Liver (tissue), 9 donors: Measurements from ENCODE around the gene FMOD. TPM values are rescaled to one million over a fixed set of nuclear protein-coding genes. Genes with fewer than 3 reads are reported as not detected.
A peak's percentile ranks its signal among the peaks of the same experiment; 100 is the strongest.

Experiments used
- DNase-seq: peaks from one replicate; pipeline ENCODE4 v3.0.0-alpha.2; 2017; ENCODE audit warnings: low spot score
- H3K27ac ChIP-seq, 2 donors: one replicate each; pipeline ENCODE4 v1.7.0; 2013; ENCODE audit warnings: inconsistent platforms in 2 of 2, low read length in 2 of 2, control low read depth in 1 of 2, low read depth in 1 of 2, mild to moderate bottlenecking in 1 of 2
- H3K27me3 ChIP-seq, 4 donors: one replicate each; pipeline versions ENCODE4 v1.6.1 to v1.7.0; 2013; ENCODE audit warnings: low read length in 3 of 4, inconsistent platforms in 1 of 4, mild to moderate bottlenecking in 1 of 4, moderate library complexity in 1 of 4; ENCODE audit not compliant: control insufficient read depth in 4 of 4, insufficient read depth in 4 of 4
- H3K36me3 ChIP-seq, 4 donors: one replicate each; pipeline versions ENCODE4 v1.6.1 to v1.7.0; 2013; ENCODE audit warnings: low read length in 3 of 4, mild to moderate bottlenecking in 3 of 4, low read depth in 1 of 4, moderate library complexity in 1 of 4; ENCODE audit not compliant: control insufficient read depth in 4 of 4, insufficient read depth in 3 of 4
- H3K4me1 ChIP-seq, 4 donors: one replicate each; pipeline versions ENCODE4 v1.6.1 to v1.7.0; 2013; ENCODE audit warnings: low read length in 3 of 4, mild to moderate bottlenecking in 3 of 4, moderate library complexity in 1 of 4; ENCODE audit not compliant: control insufficient read depth in 4 of 4, insufficient read depth in 4 of 4
- H3K4me3 ChIP-seq, 3 donors: one replicate each; pipeline versions ENCODE4 v1.6.1 to v1.7.0; 2013; ENCODE audit warnings: low read length in 3 of 3, control low read depth in 1 of 3, low read depth in 1 of 3, mild to moderate bottlenecking in 1 of 3
- H3K9ac ChIP-seq, 2 donors: one replicate each; pipeline ENCODE4 v1.7.0; 2013; ENCODE audit warnings: low read length in 2 of 2, mild to moderate bottlenecking in 2 of 2, moderate library complexity in 2 of 2, control low read depth in 1 of 2, low read depth in 1 of 2
- H3K9me3 ChIP-seq, 4 donors: one replicate each; pipeline versions ENCODE4 v1.6.1 to v1.7.0; 2013; ENCODE audit warnings: low read length in 3 of 4; ENCODE audit not compliant: control insufficient read depth in 4 of 4
- EGR1 ChIP-seq, 2 donors: IDR thresholded peaks; 2 replicates each; pipeline ENCODE4 v1.6.1; 2016 to 2018; ENCODE audit warnings: antibody characterized with exemption in 2 of 2, low read depth in 2 of 2
- FOXA2 ChIP-seq: IDR thresholded peaks from 2 replicates; pipeline ENCODE4 v1.6.1; 2016; ENCODE audit warnings: antibody characterized with exemption
- GABPA ChIP-seq, 2 donors: IDR thresholded peaks in 1 of 2; conservative IDR thresholded peaks in 1 of 2; 2 replicates each; pipeline ENCODE4 v1.6.1; 2016; ENCODE audit warnings: antibody characterized with exemption in 2 of 2, mild to moderate bottlenecking in 1 of 2, moderate library complexity in 1 of 2
- HNF4A ChIP-seq, 2 donors: conservative IDR thresholded peaks; 2 replicates each; pipeline ENCODE4 v1.6.1; 2016; ENCODE audit warnings: antibody characterized with exemption in 2 of 2, mild to moderate bottlenecking in 2 of 2
- JUND ChIP-seq, 2 donors: IDR thresholded peaks; 2 replicates each; pipeline ENCODE4 v1.6.1; 2016; ENCODE audit warnings: antibody characterized with exemption in 2 of 2
- MAX ChIP-seq: IDR thresholded peaks from 2 replicates; pipeline ENCODE4 v1.6.1; 2016; ENCODE audit warnings: antibody characterized with exemption
- NR2F2 ChIP-seq: IDR thresholded peaks from 2 replicates; pipeline ENCODE4 v1.6.1; 2016; ENCODE audit warnings: antibody characterized with exemption
- RAD21 ChIP-seq, 2 donors: IDR thresholded peaks; 2 replicates each; pipeline ENCODE4 v1.6.1; 2016; ENCODE audit warnings: antibody characterized with exemption in 2 of 2, mild to moderate bottlenecking in 2 of 2
- RXRA ChIP-seq, 2 donors: IDR thresholded peaks; 2 replicates each; pipeline ENCODE4 v1.6.1; 2017 to 2018; ENCODE audit warnings: antibody characterized with exemption in 2 of 2, mild to moderate bottlenecking in 1 of 2
- SP1 ChIP-seq: IDR thresholded peaks from 2 replicates; pipeline ENCODE4 v1.6.1; 2018; ENCODE audit warnings: antibody characterized with exemption, mild to moderate bottlenecking
- TAF1 ChIP-seq: conservative IDR thresholded peaks from 2 replicates; pipeline ENCODE4 v1.6.1; 2016; ENCODE audit warnings: antibody characterized with exemption, mild to moderate bottlenecking
- YY1 ChIP-seq: IDR thresholded peaks from 2 replicates; pipeline ENCODE4 v1.6.1; 2016; ENCODE audit warnings: antibody characterized with exemption, mild to moderate bottlenecking
- ZBTB33 ChIP-seq: IDR thresholded peaks from 2 replicates; pipeline ENCODE4 v1.6.1; 2016; ENCODE audit warnings: antibody characterized with exemption
- WGBS: extraction: QIAGEN DNeasy Blood & Tissue Kit; methylation state at CpG from one replicate; pipeline ENCODE4 v1.1.7; 2013; 5-methylcytosine and 5-hydroxymethylcytosine counted together
- polyA plus RNA-seq, 2 donors: library from polyadenylated mRNA; stranded (reverse) in 1 of 2; unstranded in 1 of 2; fragments of 200-250 nt in 1 of 2; fragments of >200 nt in 1 of 2; fragmentation: Nextera tagmentation in 1 of 2; extraction: Ambion mirVana in 1 of 2; gene quantifications; one replicate each; pipeline versions ENCODE4 v1.2.1 to v1.2.3, GENCODE V29; 2013 to 2015
- total RNA-seq, 2 donors: library from RNA; depleted of rRNA; stranded (reverse); fragments of >200 nt; gene quantifications; one replicate each; pipeline ENCODE4 v1.2.3, GENCODE V29; 2014
- TF ChIP-seq, protein P1 (sequence below): IDR thresholded peaks from 2 replicates; pipeline ENCODE4 v1.6.1; 2016; ENCODE audit warnings: antibody characterized with exemption, mild to moderate bottlenecking
- TF ChIP-seq, protein P2 (sequence below): IDR thresholded peaks from 2 replicates; pipeline ENCODE4 v1.6.1; 2016; ENCODE audit warnings: antibody characterized with exemption
- donor health status: healthy.
- donor health status: healthy.
- donor health status: healthy.
- donor health status: healthy.
- donor health status: healthy.

Gene FMOD
- total and polyA plus RNA-seq, 4 donors = 1.0 to 7.0 (median 2.4) TPM

GRCh38 chr1:203306965-203307541 is 43.9 kb downstream of the FMOD start:
- H3K4me3 ChIP-seq = peak overlapping the region; percentile 20 to 82 (median 82)
- no peaks in the 10 kb centered on the region for H3K9me3 ChIP-seq
- peaks cover 0 to 11% (median 3%) of the 10 kb centered on the region in 4 donors for H3K4me1 ChIP-seq
- H3K9ac ChIP-seq = peak overlapping the region in 1 of 2 donors; percentile 6
- H3K36me3 ChIP-seq = no peaks in the 10 kb centered on the region
- H3K27me3 ChIP-seq = no peaks in the 10 kb centered on the region
- no peak overlapping the region for H3K27ac ChIP-seq
- TF ChIP-seq NR2F2 (no peak), GABPA (IDR thresholded peaks at IDR 0.05 in 1 of 2, conservative IDR thresholded peaks at IDR 0.05 in 1 of 2) (no peak), MAX (no peak), RAD21 (IDR thresholded peaks at IDR 0.05) (no peak), YY1 (no peak), EGR1 (IDR thresholded peaks at IDR 0.05; ENCODE audit: low read depth in 2 of 2) (no peak), HNF4A (conservative IDR thresholded peaks at IDR 0.05) (no peak), JUND (IDR thresholded peaks at IDR 0.05) (no peak)
- TF ChIP-seq, protein P1, sequence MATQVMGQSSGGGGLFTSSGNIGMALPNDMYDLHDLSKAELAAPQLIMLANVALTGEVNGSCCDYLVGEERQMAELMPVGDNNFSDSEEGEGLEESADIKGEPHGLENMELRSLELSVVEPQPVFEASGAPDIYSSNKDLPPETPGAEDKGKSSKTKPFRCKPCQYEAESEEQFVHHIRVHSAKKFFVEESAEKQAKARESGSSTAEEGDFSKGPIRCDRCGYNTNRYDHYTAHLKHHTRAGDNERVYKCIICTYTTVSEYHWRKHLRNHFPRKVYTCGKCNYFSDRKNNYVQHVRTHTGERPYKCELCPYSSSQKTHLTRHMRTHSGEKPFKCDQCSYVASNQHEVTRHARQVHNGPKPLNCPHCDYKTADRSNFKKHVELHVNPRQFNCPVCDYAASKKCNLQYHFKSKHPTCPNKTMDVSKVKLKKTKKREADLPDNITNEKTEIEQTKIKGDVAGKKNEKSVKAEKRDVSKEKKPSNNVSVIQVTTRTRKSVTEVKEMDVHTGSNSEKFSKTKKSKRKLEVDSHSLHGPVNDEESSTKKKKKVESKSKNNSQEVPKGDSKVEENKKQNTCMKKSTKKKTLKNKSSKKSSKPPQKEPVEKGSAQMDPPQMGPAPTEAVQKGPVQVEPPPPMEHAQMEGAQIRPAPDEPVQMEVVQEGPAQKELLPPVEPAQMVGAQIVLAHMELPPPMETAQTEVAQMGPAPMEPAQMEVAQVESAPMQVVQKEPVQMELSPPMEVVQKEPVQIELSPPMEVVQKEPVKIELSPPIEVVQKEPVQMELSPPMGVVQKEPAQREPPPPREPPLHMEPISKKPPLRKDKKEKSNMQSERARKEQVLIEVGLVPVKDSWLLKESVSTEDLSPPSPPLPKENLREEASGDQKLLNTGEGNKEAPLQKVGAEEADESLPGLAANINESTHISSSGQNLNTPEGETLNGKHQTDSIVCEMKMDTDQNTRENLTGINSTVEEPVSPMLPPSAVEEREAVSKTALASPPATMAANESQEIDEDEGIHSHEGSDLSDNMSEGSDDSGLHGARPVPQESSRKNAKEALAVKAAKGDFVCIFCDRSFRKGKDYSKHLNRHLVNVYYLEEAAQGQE = no peak
- TF ChIP-seq, protein P2, sequence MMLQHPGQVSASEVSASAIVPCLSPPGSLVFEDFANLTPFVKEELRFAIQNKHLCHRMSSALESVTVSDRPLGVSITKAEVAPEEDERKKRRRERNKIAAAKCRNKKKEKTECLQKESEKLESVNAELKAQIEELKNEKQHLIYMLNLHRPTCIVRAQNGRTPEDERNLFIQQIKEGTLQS = no peak
- WGBS = 76% methylated on average over 21 of the region's 21 CpGs
- peak; percentile 43 for DNase-seq

DNA sequence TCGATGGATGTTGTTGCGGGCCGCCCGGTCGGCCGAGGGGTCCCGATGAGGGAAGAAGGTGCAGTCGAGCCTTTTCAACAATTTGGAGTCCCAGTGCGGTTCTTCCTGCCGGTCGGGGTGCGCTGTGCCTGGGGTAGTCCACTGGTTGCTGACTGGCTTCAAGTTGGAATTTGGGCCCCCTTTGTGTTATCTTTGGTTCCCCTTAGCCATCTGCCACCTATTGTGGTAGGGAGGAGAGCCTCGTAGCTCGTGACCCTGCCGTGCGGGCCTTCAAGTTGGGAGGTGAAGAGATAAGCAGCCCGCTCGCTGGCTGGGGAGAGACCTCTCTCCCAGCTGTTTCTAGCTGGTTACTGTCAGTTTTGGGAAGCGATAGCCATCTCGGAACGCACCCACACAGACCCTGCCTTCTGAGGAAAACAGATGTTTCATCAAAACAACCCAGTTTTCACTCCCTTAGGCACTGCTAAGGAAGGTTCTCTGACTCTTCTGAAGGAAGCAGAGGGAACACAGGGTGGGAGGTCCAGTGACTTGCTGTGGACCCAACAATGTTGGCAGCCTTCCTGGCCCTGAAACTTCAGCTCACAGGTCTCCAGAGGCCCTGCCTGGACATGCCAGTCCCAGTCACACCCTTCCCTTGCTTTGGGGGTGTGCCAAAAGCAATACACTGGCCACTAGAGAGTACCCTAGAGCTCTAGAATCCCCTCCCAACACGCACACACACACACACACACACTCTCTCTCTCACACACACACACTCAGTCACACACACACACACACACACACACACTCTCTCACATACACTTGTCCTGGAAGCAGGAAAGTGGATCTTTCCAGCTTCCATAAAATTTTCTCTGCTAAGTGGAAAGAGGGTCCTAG is 44.6 kb downstream of the FMOD start:
- peak overlapping the region; percentile 89 to 95 for H3K9ac ChIP-seq
- H3K4me1 ChIP-seq = peaks cover 0 to 11% (median 3%) of the 10 kb centered on the region in 4 donors
- peak overlapping the region; percentile 82 to 83 (median 82) for H3K4me3 ChIP-seq
- DNase-seq = peak; percentile 80
- no peaks in the 10 kb centered on the region for H3K27me3 ChIP-seq
- TF ChIP-seq RAD21 (IDR thresholded peaks at IDR 0.05) = peak; percentile 13 to 36
- peak; percentile 38 for TF ChIP-seq SP1
- no peak for TF ChIP-seq RXRA (IDR thresholded peaks at IDR 0.05)
- TF ChIP-seq NR2F2 = peak; percentile 58
- no peaks in the 10 kb centered on the region for H3K36me3 ChIP-seq
- H3K9me3 ChIP-seq = no peaks in the 10 kb centered on the region
- H3K27ac ChIP-seq = peak overlapping the region; percentile 88 to 92
- 29% methylated on average over 22 of the region's 22 CpGs for WGBS

- Histone ChIP-seq H3K4me1 (peaks cover 0 to 11% (median 3%) of the 10 kb centered on the region in 4 donors), H3K4me3 (peak overlapping the region; percentile 82 to 83 (median 82)), H3K36me3 (no peaks in the 10 kb centered on the region), H3K9me3 (no peaks in the 10 kb centered on the region), H3K9ac (peak overlapping the region; percentile 89 to 95), H3K27me3 (no peaks in the 10 kb centered on the region), H3K27ac (peak overlapping the region; percentile 88 to 92)
- 6% methylated on average over 21 of the region's 21 CpGs for WGBS
- no peak for DNase-seq
- TF ChIP-seq FOXA2 = no peak
- TF ChIP-seq YY1 = no peak
- no peak for TF ChIP-seq ZBTB33
- TF ChIP-seq JUND (IDR thresholded peaks at IDR 0.05) = no peak
- TF ChIP-seq TAF1 = no peak
- no peak for TF ChIP-seq EGR1 (IDR thresholded peaks at IDR 0.05; ENCODE audit: low read depth in 2 of 2)
- TF ChIP-seq HNF4A (conservative IDR thresholded peaks at IDR 0.05) = no peak
- TF ChIP-seq RAD21 (IDR thresholded peaks at IDR 0.05) = no peak
- TF ChIP-seq, protein P2 = no peak
- TF ChIP-seq MAX = no peak
These were observed 45.2 kb downstream of the FMOD start for GRCh38 chr1:203305809-203306088.
